LNCAP (cell line): Measurements from ENCODE around the gene EVL.

Experiments
- CTCF ChIP-seq: fragments of 450-650 bp; IDR thresholded peaks from 2 replicates; pipeline ENCODE4 v1.5.1; 2017; ENCODE audit warnings: mild to moderate bottlenecking

EVL gene

DNA sequence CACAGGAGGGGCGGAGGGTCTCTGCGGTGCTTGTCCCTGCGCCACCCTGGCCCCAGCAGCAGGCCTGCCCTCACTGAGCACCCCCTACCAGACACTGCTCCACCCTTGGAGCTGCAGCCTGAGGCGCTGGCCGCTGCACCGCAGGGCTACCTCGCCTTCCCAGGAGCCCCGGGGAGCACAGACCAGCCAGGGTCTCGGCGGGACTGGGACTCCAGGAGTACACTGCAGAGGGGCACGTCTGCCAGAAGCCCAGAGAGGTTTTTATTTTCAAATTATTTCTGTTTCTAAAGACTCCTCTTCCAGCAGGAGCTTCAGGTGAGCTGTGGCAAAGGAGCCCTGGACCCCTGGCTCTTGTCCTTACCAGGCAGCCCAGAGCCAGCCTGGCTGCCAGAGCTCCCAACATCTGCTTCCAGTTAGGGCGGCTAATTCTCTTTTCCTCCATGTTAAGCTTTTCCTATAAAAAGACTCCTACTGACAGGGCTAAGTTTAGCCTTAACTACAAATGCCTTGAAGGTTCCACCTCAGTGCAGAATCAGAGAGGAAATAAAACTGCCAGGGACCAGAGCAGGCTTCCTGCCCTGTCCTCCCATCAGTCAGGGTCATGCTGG is 67.8 kb downstream of the EVL start:
- TF ChIP-seq CTCF: no peak

DNA sequence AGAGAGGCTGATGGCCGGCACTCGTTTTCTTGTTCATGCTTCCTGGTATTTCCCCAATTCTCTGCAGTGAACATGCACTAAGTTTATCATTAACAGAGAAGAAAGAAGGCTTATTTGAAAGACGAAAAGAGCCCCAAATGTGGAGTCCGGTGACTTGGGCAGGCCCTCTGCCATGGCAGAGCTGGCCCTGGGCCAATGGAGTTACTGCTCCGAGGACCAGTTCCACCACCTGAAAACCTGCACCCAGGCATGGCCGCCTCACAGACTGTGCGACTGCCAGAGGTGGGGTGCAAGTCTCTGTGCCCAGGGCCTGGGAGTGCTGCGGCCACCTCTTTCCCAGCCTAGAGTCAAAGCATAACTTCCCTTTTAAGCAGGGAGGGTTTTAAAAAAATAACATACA is 69.4 kb downstream of the EVL start:
- no peak for TF ChIP-seq CTCF

GRCh38 chr14:100135073-100135472 is 69.9 kb downstream of the EVL start:
- no peak for TF ChIP-seq CTCF

GRCh38 chr14:100135784-100136183 is 70.6 kb downstream of the EVL start:
- TF ChIP-seq CTCF: no peak

- TF ChIP-seq CTCF: no peak
These were observed 72.0 kb downstream of the EVL start for GRCh38 chr14:100137173-100137572.

GRCh38 chr14:100138082-100138787 is 73.0 kb downstream of the EVL start:
- TF ChIP-seq CTCF: no peak

DNA sequence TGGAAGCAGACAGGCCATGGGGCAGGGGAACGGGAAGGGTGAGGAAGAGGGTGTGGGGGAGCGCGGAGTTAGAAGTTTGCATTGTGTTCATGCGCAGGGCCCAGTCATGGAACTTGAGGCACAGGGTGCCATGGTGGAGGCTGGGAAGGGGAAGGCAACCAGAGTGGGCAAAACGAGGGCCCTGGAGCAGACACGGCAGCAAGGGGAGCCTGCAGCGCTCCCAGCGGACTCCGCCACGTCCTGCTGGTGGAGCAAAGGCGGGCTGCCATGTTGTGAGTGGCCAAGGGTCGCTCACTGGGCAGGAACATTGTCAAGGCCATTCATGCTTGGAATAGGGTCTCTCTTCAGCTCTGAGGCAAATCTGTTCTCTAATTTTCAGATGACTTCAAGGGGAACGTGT is 73.7 kb downstream of the EVL start:
- no peak for TF ChIP-seq CTCF
